H9 (cell line): ENCODE data around the gene CLPSL2. TPM values are rescaled to one million over a fixed set of nuclear protein-coding genes. Genes with fewer than 3 reads are reported as not detected.
A peak's percentile ranks its signal among the peaks of the same experiment; 100 is the strongest.

ENCODE experiments used
- DNase-seq: peaks from one replicate; pipeline ENCODE4 v3.0.0-alpha.2; 2017
- H2AFZ ChIP-seq: one replicate; pipeline ENCODE4 v1.6.1; 2013; ENCODE audit warnings: mild to moderate bottlenecking, low read length, control low read depth, moderate library complexity
- H2AK5ac ChIP-seq: 2 replicates; pipeline ENCODE4 v1.6.1; 2013; ENCODE audit warnings: low read length, control low read depth, mixed read lengths; ENCODE audit not compliant: insufficient read length
- H2BK120ac ChIP-seq: one replicate; pipeline ENCODE4 v1.6.1; 2013; ENCODE audit warnings: low read depth, mild to moderate bottlenecking, low read length, control low read depth, inconsistent platforms; ENCODE audit not compliant: poor library complexity, severe bottlenecking
- H2BK12ac ChIP-seq: 2 replicates; pipeline ENCODE4 v1.6.1; 2013; ENCODE audit warnings: low read length, control low read depth, mixed read lengths, low read depth; ENCODE audit not compliant: insufficient read length
- H2BK15ac ChIP-seq: 2 replicates; pipeline ENCODE4 v1.6.1; 2013; ENCODE audit warnings: low read depth, low read length, control low read depth
- H2BK20ac ChIP-seq: one replicate; pipeline ENCODE4 v1.6.1; 2013; ENCODE audit warnings: low read depth, mild to moderate bottlenecking, low read length, control low read depth, inconsistent platforms; ENCODE audit not compliant: poor library complexity, severe bottlenecking
- H2BK5ac ChIP-seq: 2 replicates; pipeline ENCODE4 v1.6.1; 2013; ENCODE audit warnings: low read length, control low read depth, mixed read lengths; ENCODE audit not compliant: insufficient read length
- H3K14ac ChIP-seq: 2 replicates; pipeline ENCODE4 v1.6.1; 2013; ENCODE audit warnings: low read length, control low read depth; ENCODE audit not compliant: insufficient read depth
- H3K18ac ChIP-seq: 2 replicates; pipeline ENCODE4 v1.6.1; 2013; ENCODE audit warnings: low read depth, mild to moderate bottlenecking, mixed read lengths, low read length, control low read depth; ENCODE audit not compliant: insufficient read length
- H3K23ac ChIP-seq: 2 replicates; pipeline ENCODE4 v1.6.1; 2013; ENCODE audit warnings: low read length, control low read depth, mixed read lengths, low read depth; ENCODE audit not compliant: insufficient read length
- H3K23me2 ChIP-seq: 2 replicates; pipeline ENCODE4 v1.6.1; 2013; ENCODE audit warnings: low read depth, mild to moderate bottlenecking, mixed read lengths, low read length, control low read depth; ENCODE audit not compliant: insufficient read length, poor library complexity, severe bottlenecking
- H3K27ac ChIP-seq: 2 replicates; pipeline ENCODE4 v1.5.1; 2013; ENCODE audit warnings: low read length, control low read depth, mixed read lengths, low read depth; ENCODE audit not compliant: insufficient read length
- H3K27me3 ChIP-seq: 2 replicates; pipeline ENCODE4 v1.6.1; 2013; ENCODE audit warnings: low read length, control low read depth, inconsistent platforms; ENCODE audit not compliant: insufficient read depth
- H3K4ac ChIP-seq: 2 replicates; pipeline ENCODE4 v1.6.1; 2013; ENCODE audit warnings: low read depth, mild to moderate bottlenecking, control low read depth, inconsistent platforms, low read length, moderate library complexity
- H3K4me1 ChIP-seq: 2 replicates; pipeline ENCODE4 v1.6.1; 2013; ENCODE audit warnings: low read length, control low read depth, inconsistent platforms; ENCODE audit not compliant: insufficient read depth
- H3K4me2 ChIP-seq: 2 replicates; pipeline ENCODE4 v1.6.1; 2013; ENCODE audit warnings: low read length, control low read depth, mixed read lengths; ENCODE audit not compliant: insufficient read length, insufficient read depth
- H3K56ac ChIP-seq: 2 replicates; pipeline ENCODE4 v1.6.1; 2013; ENCODE audit warnings: low read depth, mild to moderate bottlenecking, mixed read lengths, low read length, control low read depth; ENCODE audit not compliant: insufficient read length
- H3K79me1 ChIP-seq: 2 replicates; pipeline ENCODE4 v1.6.1; 2013; ENCODE audit warnings: low read depth, mild to moderate bottlenecking, moderate library complexity, low read length, control low read depth, inconsistent platforms; ENCODE audit not compliant: insufficient read depth, poor library complexity, severe bottlenecking
- H3K79me2 ChIP-seq: 2 replicates; pipeline ENCODE4 v1.6.1; 2013; ENCODE audit warnings: low read length, control low read depth, inconsistent platforms; ENCODE audit not compliant: insufficient read depth
- H3K9ac ChIP-seq: 2 replicates; pipeline ENCODE4 v1.6.1; 2013; ENCODE audit warnings: low read length, control low read depth, mixed read lengths; ENCODE audit not compliant: insufficient read length; ENCODE audit errors: extremely low read depth
- H3K9me3 ChIP-seq: one replicate; pipeline ENCODE4 v1.6.1; 2013; ENCODE audit warnings: low read depth, low read length, inconsistent platforms; ENCODE audit not compliant: control insufficient read depth
- H3T11ph ChIP-seq: one replicate; pipeline ENCODE4 v1.6.1; 2013; ENCODE audit warnings: mild to moderate bottlenecking, low read length, control low read depth, inconsistent platforms
- H4K20me1 ChIP-seq: one replicate; pipeline ENCODE4 v1.6.1; 2013; ENCODE audit not compliant: control insufficient read depth, insufficient read length, insufficient read depth
- H4K5ac ChIP-seq: 2 replicates; pipeline ENCODE4 v1.6.1; 2013; ENCODE audit warnings: low read depth, mild to moderate bottlenecking, mixed read lengths, low read length, control low read depth; ENCODE audit not compliant: insufficient read length
- H4K8ac ChIP-seq: replicated peaks from 2 replicates; pipeline ENCODE4 v1.6.1; 2013; ENCODE audit warnings: low read length, control low read depth, mixed read lengths, low read depth; ENCODE audit not compliant: insufficient read length
- H4K91ac ChIP-seq: 2 replicates; pipeline ENCODE4 v1.6.1; 2013; ENCODE audit warnings: low read depth, mild to moderate bottlenecking, moderate library complexity, mixed read lengths, low read length, control low read depth; ENCODE audit not compliant: insufficient read length
- H3K27ac Mint-ChIP-seq, 3 experiments: 2 replicates in 2 of 3; 3 replicates in 1 of 3; pipeline ENCODE4 v1.8.0; 2020 to 2021; ENCODE audit warnings: mixed read lengths in 3 of 3, mild to moderate bottlenecking in 1 of 3, moderate library complexity in 1 of 3
- H3K27me3 Mint-ChIP-seq: 2 replicates; pipeline ENCODE4 v1.8.0; 2021; ENCODE audit warnings: low read depth, mild to moderate bottlenecking, moderate library complexity, mixed read lengths
- H3K36me3 Mint-ChIP-seq, 3 experiments: 2 replicates in 2 of 3; 3 replicates in 1 of 3; pipeline ENCODE4 v1.8.0; 2020 to 2021; ENCODE audit warnings: low read depth in 3 of 3, mixed read lengths in 3 of 3; ENCODE audit not compliant: insufficient read depth in 1 of 3
- H3K4me1 Mint-ChIP-seq, 2 experiments: 2 replicates each; pipeline ENCODE4 v1.8.0; 2020; ENCODE audit warnings: mixed read lengths in 2 of 2
- H3K4me3 Mint-ChIP-seq, 2 experiments: 2 replicates in 1 of 2; 3 replicates in 1 of 2; pipeline ENCODE4 v1.8.0; 2020 to 2021; ENCODE audit warnings: mild to moderate bottlenecking in 2 of 2, mixed read lengths in 2 of 2, moderate library complexity in 1 of 2
- H3K9me3 Mint-ChIP-seq, 2 experiments: 2 replicates in 1 of 2; 3 replicates in 1 of 2; pipeline ENCODE4 v1.8.0; 2020; ENCODE audit warnings: mild to moderate bottlenecking in 2 of 2, mixed read lengths in 2 of 2, moderate library complexity in 1 of 2
- WGBS: extraction: QIAGEN DNeasy Blood & Tissue Kit; methylation state at CpG from one replicate; pipeline ENCODE4 v1.1.7; 2013; ENCODE audit warnings: missing lambda C conversion rate, low lambda C conversion rate, mixed read lengths; ENCODE audit not compliant: insufficient read length; ENCODE audit errors: extremely low coverage; 5-methylcytosine and 5-hydroxymethylcytosine counted together
- total RNA-seq: library from RNA; stranded (reverse); gene quantifications from 2 replicates; pipeline ENCODE4 v1.2.1, GENCODE V29; 2021
- TF ChIP-seq, protein P1 (sequence below): fragments of 200-600 bp; sonication (generic); conservative IDR thresholded peaks from 3 replicates; pipeline ENCODE4 v1.8.0; 2021; ENCODE audit warnings: antibody characterized with exemption, mild to moderate bottlenecking

CLPSL2 gene
- total RNA-seq, 1 experiment from 2014 or later: 4.4 TPM

DNA sequence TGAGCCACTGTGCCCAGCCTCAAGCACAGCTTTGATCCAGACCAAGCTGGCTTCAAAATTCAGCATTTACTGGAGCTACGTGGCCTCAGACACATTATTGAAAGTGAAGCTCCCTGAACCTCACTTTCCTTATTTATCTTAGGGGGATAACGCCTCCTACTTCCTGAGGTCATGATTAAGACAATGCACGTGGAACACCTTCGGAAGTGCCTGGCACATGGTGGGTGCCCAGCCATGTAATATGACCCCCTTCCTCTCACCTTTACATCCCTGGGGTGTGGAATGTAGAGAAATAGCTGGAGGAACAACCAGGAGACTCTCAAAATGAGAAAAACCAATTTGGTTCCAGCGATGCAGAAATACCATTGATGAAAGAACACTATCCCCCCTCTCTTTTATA is 22.3 kb downstream of the CLPSL2 start:
- peak overlapping the region; percentile 5 for H3K18ac ChIP-seq
- H3K4ac ChIP-seq: no peak overlapping the region
- H2AFZ ChIP-seq: no peak overlapping the region
- TF ChIP-seq, protein P1, sequence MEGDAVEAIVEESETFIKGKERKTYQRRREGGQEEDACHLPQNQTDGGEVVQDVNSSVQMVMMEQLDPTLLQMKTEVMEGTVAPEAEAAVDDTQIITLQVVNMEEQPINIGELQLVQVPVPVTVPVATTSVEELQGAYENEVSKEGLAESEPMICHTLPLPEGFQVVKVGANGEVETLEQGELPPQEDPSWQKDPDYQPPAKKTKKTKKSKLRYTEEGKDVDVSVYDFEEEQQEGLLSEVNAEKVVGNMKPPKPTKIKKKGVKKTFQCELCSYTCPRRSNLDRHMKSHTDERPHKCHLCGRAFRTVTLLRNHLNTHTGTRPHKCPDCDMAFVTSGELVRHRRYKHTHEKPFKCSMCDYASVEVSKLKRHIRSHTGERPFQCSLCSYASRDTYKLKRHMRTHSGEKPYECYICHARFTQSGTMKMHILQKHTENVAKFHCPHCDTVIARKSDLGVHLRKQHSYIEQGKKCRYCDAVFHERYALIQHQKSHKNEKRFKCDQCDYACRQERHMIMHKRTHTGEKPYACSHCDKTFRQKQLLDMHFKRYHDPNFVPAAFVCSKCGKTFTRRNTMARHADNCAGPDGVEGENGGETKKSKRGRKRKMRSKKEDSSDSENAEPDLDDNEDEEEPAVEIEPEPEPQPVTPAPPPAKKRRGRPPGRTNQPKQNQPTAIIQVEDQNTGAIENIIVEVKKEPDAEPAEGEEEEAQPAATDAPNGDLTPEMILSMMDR: no peak
- H2BK15ac ChIP-seq: no peak overlapping the region
- H3K27ac ChIP-seq: no peak overlapping the region
- H4K8ac ChIP-seq: no peak overlapping the region
- H2BK5ac ChIP-seq: no peak overlapping the region
- DNase-seq: no peak
- no peaks in the 10 kb centered on the region for H3K9me3 ChIP-seq
- no peaks in the 10 kb centered on the region for H3K79me1 ChIP-seq
- Mint-ChIP-seq H3K27me3 (peaks cover 2% of the 10 kb centered on the region; the same call in 1 of the 2 replicates), H3K27ac (no peak overlapping the region; a peak in 2 of 7 replicates), H3K4me1 (peaks cover 23 to 24% of the 10 kb centered on the region in 2 experiments), H3K4me3 (no peak overlapping the region), H3K36me3 (peaks cover 0 to 2% (median 0%) of the 10 kb centered on the region in 3 experiments; a peak in 1 of 7 replicates), H3K9me3 (no peaks in the 10 kb centered on the region; a peak in 1 of 5 replicates)
- no peak overlapping the region for H2AK5ac ChIP-seq
- no peak overlapping the region for H3K14ac ChIP-seq
- H3K23ac ChIP-seq: no peak overlapping the region
- no peak overlapping the region for H2BK20ac ChIP-seq
- no peak overlapping the region for H2BK120ac ChIP-seq
- no peak overlapping the region for H3K56ac ChIP-seq
- no peak overlapping the region for H3K4me2 ChIP-seq
- H3K4me1 ChIP-seq: peaks cover 5% of the 10 kb centered on the region; the same call in 1 of the 2 replicates
- H2BK12ac ChIP-seq: no peak overlapping the region
- no peaks in the 10 kb centered on the region for H3K27me3 ChIP-seq
- H3T11ph ChIP-seq: no peak overlapping the region
- H3K9ac ChIP-seq: no peak overlapping the region
- H4K91ac ChIP-seq: no peak overlapping the region
- H4K5ac ChIP-seq: no peak overlapping the region
- no CpG with 5 or more reads among the region's 5 CpGs for WGBS
- H3K79me2 ChIP-seq: no peaks in the 10 kb centered on the region
- no peaks in the 10 kb centered on the region for H3K23me2 ChIP-seq
- H4K20me1 ChIP-seq: no peaks in the 10 kb centered on the region
